ENCODE measurements around the gene RHBDL1.

The RHBDL1 gene

GRCh38 chr16:683396-684070, 8.1 kb downstream of the RHBDL1 start (continued):
- TF ChIP-seq ZNF76 (tag by site-specific recombination; IDR thresholded peaks at IDR 0.05; ENCODE audit: borderline replicate concordance, low read depth): no peak
- no peak for TF ChIP-seq ZNF626 (tag by site-specific recombination; IDR thresholded peaks at IDR 0.05)
- no peak for TF ChIP-seq ZNF560 (tag by site-specific recombination; IDR thresholded peaks at IDR 0.05; ENCODE audit: borderline replicate concordance)
- TF ChIP-seq CTCF (tag by site-specific recombination; IDR thresholded peaks at IDR 0.05): 0 out of 2 replicates have a peak, but pooled peaks have one; percentile 22
- TF ChIP-seq ZNF112 (tag by site-specific recombination; IDR thresholded peaks at IDR 0.05): no peak
- TF ChIP-seq ZNF354C (tag by site-specific recombination; IDR thresholded peaks at IDR 0.05; ENCODE audit: borderline replicate concordance, low read depth): no peak
- peak; percentile 60 for TF ChIP-seq ZNF596 (tag by site-specific recombination; IDR thresholded peaks at IDR 0.05)
- TF ChIP-seq ZNF292 (tag by site-specific recombination; IDR thresholded peaks at IDR 0.05; ENCODE audit: borderline replicate concordance, low read depth): no peak
- no peak for TF ChIP-seq ZNF529 (tag by site-specific recombination; IDR thresholded peaks at IDR 0.05; ENCODE audit: insufficient replicate concordance)
- no peak for TF ChIP-seq ZNF660 (tag by site-specific recombination; IDR thresholded peaks at IDR 0.05)
- peak; percentile 69 for TF ChIP-seq SP2 (tag by site-specific recombination; IDR thresholded peaks at IDR 0.05)
- TF ChIP-seq ZNF423 (tag by site-specific recombination; IDR thresholded peaks at IDR 0.05): no peak
- TF ChIP-seq ZNF629 (tag by site-specific recombination; IDR thresholded peaks at IDR 0.05): 0 out of 2 replicates have a peak, but pooled peaks have one; percentile 2
- no peak for TF ChIP-seq ZNF791 (tag by site-specific recombination; IDR thresholded peaks at IDR 0.05)
- TF ChIP-seq ZNF10 (tag by site-specific recombination; IDR thresholded peaks at IDR 0.05): peak; percentile 82
- TF ChIP-seq ZNF623 (tag by site-specific recombination; IDR thresholded peaks at IDR 0.05): no peak
- TF ChIP-seq ZNF544 (tag by site-specific recombination; IDR thresholded peaks at IDR 0.05): no peak
- no peak for TF ChIP-seq HOXD13 (CRISPR knock-in tag; IDR thresholded peaks at IDR 0.05; ENCODE audit: borderline replicate concordance)
- TF ChIP-seq ZNF266 (tag by site-specific recombination; IDR thresholded peaks at IDR 0.05; ENCODE audit: low read depth): no peak
- no peak for TF ChIP-seq BCL6B (tag by site-specific recombination; IDR thresholded peaks at IDR 0.05)
- no peak for TF ChIP-seq ZSCAN23 (tag by site-specific recombination; IDR thresholded peaks at IDR 0.05)
- no peak for TF ChIP-seq ZNF664 (tag by site-specific recombination; IDR thresholded peaks at IDR 0.05)
- no peak for TF ChIP-seq ZNF157 (tag by site-specific recombination; IDR thresholded peaks at IDR 0.05)
- peak; percentile 65 for TF ChIP-seq SCRT1 (tag by site-specific recombination; IDR thresholded peaks at IDR 0.05; ENCODE audit: borderline replicate concordance)
- TF ChIP-seq ZNF24 (tag by site-specific recombination; IDR thresholded peaks at IDR 0.05): peak; percentile 29; the same call in 1 of the 2 replicates
- TF ChIP-seq ZFP69B (tag by site-specific recombination; IDR thresholded peaks at IDR 0.05): peak; percentile 88
- no peak; the same call in 1 of the 2 replicates for TF ChIP-seq ZNF707 (tag by site-specific recombination; IDR thresholded peaks at IDR 0.05)
- TF ChIP-seq OSR2 (tag by site-specific recombination; IDR thresholded peaks at IDR 0.05): no peak
- TF ChIP-seq, protein P1, sequence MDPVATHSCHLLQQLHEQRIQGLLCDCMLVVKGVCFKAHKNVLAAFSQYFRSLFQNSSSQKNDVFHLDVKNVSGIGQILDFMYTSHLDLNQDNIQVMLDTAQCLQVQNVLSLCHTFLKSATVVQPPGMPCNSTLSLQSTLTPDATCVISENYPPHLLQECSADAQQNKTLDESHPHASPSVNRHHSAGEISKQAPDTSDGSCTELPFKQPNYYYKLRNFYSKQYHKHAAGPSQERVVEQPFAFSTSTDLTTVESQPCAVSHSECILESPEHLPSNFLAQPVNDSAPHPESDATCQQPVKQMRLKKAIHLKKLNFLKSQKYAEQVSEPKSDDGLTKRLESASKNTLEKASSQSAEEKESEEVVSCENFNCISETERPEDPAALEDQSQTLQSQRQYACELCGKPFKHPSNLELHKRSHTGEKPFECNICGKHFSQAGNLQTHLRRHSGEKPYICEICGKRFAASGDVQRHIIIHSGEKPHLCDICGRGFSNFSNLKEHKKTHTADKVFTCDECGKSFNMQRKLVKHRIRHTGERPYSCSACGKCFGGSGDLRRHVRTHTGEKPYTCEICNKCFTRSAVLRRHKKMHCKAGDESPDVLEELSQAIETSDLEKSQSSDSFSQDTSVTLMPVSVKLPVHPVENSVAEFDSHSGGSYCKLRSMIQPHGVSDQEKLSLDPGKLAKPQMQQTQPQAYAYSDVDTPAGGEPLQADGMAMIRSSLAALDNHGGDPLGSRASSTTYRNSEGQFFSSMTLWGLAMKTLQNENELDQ (tag by site-specific recombination; IDR thresholded peaks at IDR 0.05; ENCODE audit: low read depth): no peak
- TF ChIP-seq ZNF433 (tag by site-specific recombination; IDR thresholded peaks at IDR 0.05; ENCODE audit: low read depth): no peak
- peak; percentile 33; the same call in 1 of the 2 replicates for TF ChIP-seq ZBTB48 (tag by site-specific recombination; IDR thresholded peaks at IDR 0.05)
- peak; percentile 85 for TF ChIP-seq ZFHX2 (tag by site-specific recombination; conservative IDR thresholded peaks at IDR 0.05)
- peak; percentile 38; the same call in 1 of the 2 replicates for TF ChIP-seq OVOL3 (tag by site-specific recombination; IDR thresholded peaks at IDR 0.05)
- TF ChIP-seq, protein P2, sequence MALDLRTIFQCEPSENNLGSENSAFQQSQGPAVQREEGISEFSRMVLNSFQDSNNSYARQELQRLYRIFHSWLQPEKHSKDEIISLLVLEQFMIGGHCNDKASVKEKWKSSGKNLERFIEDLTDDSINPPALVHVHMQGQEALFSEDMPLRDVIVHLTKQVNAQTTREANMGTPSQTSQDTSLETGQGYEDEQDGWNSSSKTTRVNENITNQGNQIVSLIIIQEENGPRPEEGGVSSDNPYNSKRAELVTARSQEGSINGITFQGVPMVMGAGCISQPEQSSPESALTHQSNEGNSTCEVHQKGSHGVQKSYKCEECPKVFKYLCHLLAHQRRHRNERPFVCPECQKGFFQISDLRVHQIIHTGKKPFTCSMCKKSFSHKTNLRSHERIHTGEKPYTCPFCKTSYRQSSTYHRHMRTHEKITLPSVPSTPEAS (tag by site-specific recombination; IDR thresholded peaks at IDR 0.05): no peak; the same call in 1 of the 2 replicates
- peak; percentile 70 for TF ChIP-seq ZBTB17 (tag by site-specific recombination; IDR thresholded peaks at IDR 0.05)
- TF ChIP-seq ZNF677 (tag by site-specific recombination; IDR thresholded peaks at IDR 0.05): no peak
